K562 (cell line): Measurements from ENCODE around the gene TEX50. TPM values are rescaled to one million over a fixed set of nuclear protein-coding genes. Genes with fewer than 3 reads are reported as not detected.
"Not testable (repeated sequence)": the region's sequence is repeated elsewhere in the genome, so short reads cannot be mapped to it uniquely, and the experiment has no call there.

ENCODE experiments used
- ATAC-seq: fragments of 200-7000 bp; cut with Tn5 transposase; 3 replicates; pipeline ENCODE4 v1.9.1; 2020; ENCODE audit warnings: moderate library complexity
- BruUV-seq: library from RNA; stranded (reverse); fragments of 400-500 nt; replicated peaks from 2 replicates; lab custom pipeline; 2021; lab: Mats Ljungman, UMichigan
- CTCF ChIA-PET: fragments of 300-600 bp; formaldehyde crosslinking; extraction: SDS; loops from one replicate; lab custom pipeline; 2021; ENCODE audit warnings: low intra/inter-chr PET ratio; lab: Yijun Ruan, JAX
- POLR2A ChIA-PET: fragments of 300-600, 350-650 bp; sonication (Branson Sonifier 250); formaldehyde crosslinking; extraction: SDS; loops from one replicate; lab custom pipeline; 2021; ENCODE audit warnings: antibody characterized with exemption, inconsistent platforms; lab: Yijun Ruan, JAX
- DNase-seq, 4 experiments: peaks; one replicate each; pipeline versions ENCODE4 v3.0.0 to v3.0.0-alpha.2; 2011 to 2018; ENCODE audit warnings: low spot score in 3 of 4, mixed read lengths in 3 of 4; ENCODE audit errors: extremely low read depth in 1 of 4
- FAIRE-seq: peaks from 2 replicates; lab custom pipeline; 2011; peaks lifted over from hg19 to GRCh38; lab: Jason Lieb, UNC
- H2AFZ ChIP-seq: 2 replicates; pipeline ENCODE4 v1.6.0; 2011; ENCODE audit warnings: low read depth, low read length, control low read depth, inconsistent platforms
- H3K27ac ChIP-seq: fragments of 200-600 bp; 3 replicates; pipeline ENCODE4 v1.8.0; 2011; ENCODE audit warnings: low read depth, mild to moderate bottlenecking, control low read depth, inconsistent platforms, low read length, moderate library complexity, mixed read lengths; ENCODE audit errors: extremely low read depth
- H3K27me3 ChIP-seq, 2 experiments: fragments of 300-600 bp in 1 of 2; 2 replicates in 1 of 2; 3 replicates in 1 of 2; pipeline versions ENCODE4 v1.6.0 to v1.8.0; 2011; ENCODE audit warnings: inconsistent platforms in 2 of 2, low read length in 2 of 2, mild to moderate bottlenecking in 1 of 2, mixed read lengths in 1 of 2, moderate library complexity in 1 of 2; ENCODE audit not compliant: control insufficient read depth in 2 of 2, insufficient read depth in 2 of 2
- H3K36me3 ChIP-seq: fragments of 300-600 bp; 3 replicates; pipeline ENCODE4 v1.8.0; 2011; ENCODE audit warnings: mild to moderate bottlenecking, low read length, inconsistent platforms; ENCODE audit not compliant: control insufficient read depth, insufficient read depth
- H3K4me1 ChIP-seq, 2 experiments: fragments of 200-600 bp in 1 of 2; replicated peaks in 1 of 2; 2 replicates in 1 of 2; 3 replicates in 1 of 2; pipeline versions ENCODE4 v1.5.1 to v1.8.0; 2011; ENCODE audit warnings: inconsistent platforms in 2 of 2, low read length in 2 of 2, mild to moderate bottlenecking in 1 of 2, mixed read lengths in 1 of 2, moderate library complexity in 1 of 2; ENCODE audit not compliant: control insufficient read depth in 2 of 2, insufficient read depth in 2 of 2
- H3K4me2 ChIP-seq: 2 replicates; pipeline ENCODE4 v1.6.1; 2011; ENCODE audit warnings: low read length, control low read depth, inconsistent platforms, mixed read lengths; ENCODE audit not compliant: insufficient read depth
- H3K4me3 ChIP-seq: fragments of 200-600 bp; sonication (generic), shearing (Covaris generic); 2 replicates; pipeline ENCODE4 v1.5.1; 2016; ENCODE audit warnings: control low read depth, inconsistent platforms
- H3K79me2 ChIP-seq: fragments of 200-600 bp; 3 replicates; pipeline ENCODE4 v1.8.0; 2011; ENCODE audit warnings: low read length, inconsistent platforms; ENCODE audit not compliant: control insufficient read depth, insufficient read depth
- H3K9ac ChIP-seq, 2 experiments: 2 replicates each; pipeline versions ENCODE4 v1.6.0 to v1.6.1; 2011; ENCODE audit warnings: low read depth in 2 of 2, low read length in 2 of 2, control low read depth in 1 of 2, inconsistent platforms in 1 of 2, mild to moderate bottlenecking in 1 of 2, mixed read lengths in 1 of 2; ENCODE audit not compliant: insufficient read depth in 1 of 2
- H3K9me1 ChIP-seq: one replicate; pipeline ENCODE4 v1.6.0; 2011; ENCODE audit warnings: inconsistent platforms, mild to moderate bottlenecking, low read length, moderate library complexity; ENCODE audit not compliant: control insufficient read depth, insufficient read depth
- H3K9me3 ChIP-seq: replicated peaks from 2 replicates; pipeline ENCODE4 v1.5.1; 2011; ENCODE audit warnings: low read depth, low read length, inconsistent platforms; ENCODE audit not compliant: control insufficient read depth, insufficient read depth
- H4K20me1 ChIP-seq: replicated peaks from 2 replicates; pipeline ENCODE4 v1.6.1; 2011; ENCODE audit warnings: low read length, inconsistent platforms, mixed read lengths; ENCODE audit not compliant: control insufficient read depth, insufficient read depth
- ARID1B ChIP-seq: fragments of 450-650 bp; IDR thresholded peaks from 2 replicates; pipeline ENCODE4 v1.6.1; 2016; ENCODE audit warnings: antibody characterized with exemption, mild to moderate bottlenecking, inconsistent platforms
- CBFA2T2 ChIP-seq: fragments of 450-650 bp; conservative IDR thresholded peaks from 2 replicates; pipeline ENCODE4 v1.6.1; 2017; ENCODE audit warnings: mild to moderate bottlenecking
- CBFA2T3 ChIP-seq: fragments of 450-650 bp; IDR thresholded peaks from 2 replicates; pipeline ENCODE4 v1.6.1; 2017
- DPF2 ChIP-seq: fragments of 450-650 bp; IDR thresholded peaks from 2 replicates; pipeline ENCODE4 v1.6.1; 2016
- EP300 ChIP-seq: IDR thresholded peaks from 2 replicates; pipeline ENCODE4 v1.6.1; 2012; ENCODE audit warnings: low read length, improper control_type of control experiment
- FOXM1 ChIP-seq, 2 experiments: fragments of 450-650 bp in 1 of 2; sonication (generic) in 1 of 2; formaldehyde crosslinking in 1 of 2; IDR thresholded peaks; 2 replicates each; pipeline versions ENCODE4 v1.6.1 to v1.9.0; 2017 to 2022; ENCODE audit warnings: low read depth in 2 of 2, mild to moderate bottlenecking in 2 of 2, missing genetic modification reagents in 1 of 2, moderate library complexity in 1 of 2
- HDAC1 ChIP-seq, 2 experiments: fragments of 450-650 bp; IDR thresholded peaks; 2 replicates each; pipeline ENCODE4 v1.6.1; 2016 to 2017; ENCODE audit warnings: inconsistent platforms in 1 of 2, mild to moderate bottlenecking in 1 of 2, moderate library complexity in 1 of 2
- KDM1A ChIP-seq, 2 experiments: fragments of 450-650 bp; IDR thresholded peaks; 2 replicates each; pipeline ENCODE4 v1.6.1; 2016; ENCODE audit warnings: mild to moderate bottlenecking in 2 of 2
- NCOR1 ChIP-seq: fragments of 450-650 bp; IDR thresholded peaks from 2 replicates; pipeline ENCODE4 v1.6.1; 2016; ENCODE audit warnings: mild to moderate bottlenecking, moderate library complexity
- NR2C1 ChIP-seq, 2 experiments: fragments of 450-650 bp; IDR thresholded peaks; 2 replicates each; pipeline ENCODE4 v1.6.1; 2017; ENCODE audit warnings: mild to moderate bottlenecking in 2 of 2, antibody characterized with exemption in 1 of 2, inconsistent platforms in 1 of 2, missing compliant biosample characterization in 1 of 2, missing genetic modification characterization in 1 of 2
- RCOR1 ChIP-seq, 2 experiments: IDR thresholded peaks; 2 replicates each; pipeline ENCODE4 v1.6.1; 2012; ENCODE audit warnings: low read depth in 2 of 2, low read length in 2 of 2, borderline replicate concordance in 1 of 2, improper control_type of control experiment in 1 of 2
- SMARCA4 ChIP-seq: fragments of 450-650 bp; IDR thresholded peaks from 2 replicates; pipeline ENCODE4 v1.6.1; 2016
- SOX6 ChIP-seq: fragments of 450-650 bp; IDR thresholded peaks from 2 replicates; pipeline ENCODE4 v1.6.1; 2014; ENCODE audit warnings: mild to moderate bottlenecking
- TAL1 ChIP-seq: fragments of 450-650 bp; IDR thresholded peaks from 2 replicates; pipeline ENCODE4 v1.6.1; 2016; ENCODE audit warnings: mild to moderate bottlenecking
- TCF3 ChIP-seq: sonication (generic); formaldehyde crosslinking; IDR thresholded peaks from 2 replicates; pipeline ENCODE4 v1.4.0; 2020; ENCODE audit warnings: mild to moderate bottlenecking, missing genetic modification reagents
- TEAD4 ChIP-seq, 2 experiments: sonication (generic) in 1 of 2; formaldehyde crosslinking in 1 of 2; IDR thresholded peaks; 2 replicates each; pipeline versions ENCODE4 v1.6.1 to v1.8.0; 2012 to 2022; ENCODE audit warnings: borderline replicate concordance in 1 of 2, inconsistent platforms in 1 of 2, low read length in 1 of 2, mild to moderate bottlenecking in 1 of 2, missing genetic modification reagents in 1 of 2
- WGBS: fragments of 100-300 bp; shearing (Covaris generic); methylation state at CpG from one replicate; pipeline ENCODE4 v1.1.6; 2016; ENCODE audit warnings: low coverage, mixed read lengths; ENCODE audit not compliant: insufficient coverage; ENCODE audit errors: missing lambda C conversion rate; 5-methylcytosine and 5-hydroxymethylcytosine counted together
- in situ Hi-C: fragments of 300-500 bp; cut with MboI; formaldehyde crosslinking; loops from 4 replicates; pipeline ENCODE4 v1.15.0; 2018; ENCODE audit warnings: inconsistent platforms, mixed read lengths
- intact Hi-C: fragments of 100-400 bp; cut with micrococcal nuclease; formaldehyde crosslinking; loops from 2 replicates; pipeline ENCODE4 v1.14.2; 2022
- polyA plus RNA-seq, 8 experiments: library from polyadenylated mRNA; depleted of rRNA in 4 of 8; stranded (reverse) in 5 of 8; unstranded in 3 of 8; fragments of >200 nt; fragmentation: Nextera tagmentation in 2 of 8; fragmentation: Illumina TruSeq in 1 of 8; extraction: Ambion mirVana in 2 of 8; extraction: Trizol in 1 of 8; gene quantifications; 2 replicates each; pipeline versions ENCODE4 v1.2.1 to v1.2.3, GENCODE V29; 2011 to 2014; ENCODE audit warnings: inconsistent platforms in 1 of 8, missing spikeins in 1 of 8
- total RNA-seq, 7 experiments: library from RNA; depleted of rRNA in 6 of 7; stranded (reverse); fragments of >200 nt in 6 of 7; fragmentation: Illumina TruSeq in 2 of 7; extraction: Trizol in 2 of 7; gene quantifications; 2 replicates each; pipeline versions ENCODE4 v1.2.1 to v1.2.3, GENCODE V29; 2011 to 2021; ENCODE audit warnings: low replicate concordance in 1 of 7
- TF ChIP-seq, protein P1 (sequence below): fragments of 200-800 bp; sonication (Bioruptor generic); IDR thresholded peaks from 2 replicates; pipeline ENCODE4 v1.6.1; 2017; ENCODE audit warnings: missing genetic modification characterization, missing compliant biosample characterization
- TF ChIP-seq, protein P2 (sequence below): fragments of 450-650 bp; IDR thresholded peaks from 2 replicates; pipeline ENCODE4 v1.6.1; 2018; ENCODE audit not compliant: partially characterized antibody

Gene TEX50
- total and polyA plus RNA-seq, 9 of the 15 experiments (the other 6 are each of a cell fraction or from before 2014, with no cell fraction given): not detected

- ATAC-seq; H3K27ac ChIP-seq; CTCF ChIA-PET; H3K9me3 ChIP-seq; H3K36me3 ChIP-seq; H2AFZ ChIP-seq; BruUV-seq; FAIRE-seq; H3K9ac ChIP-seq; H3K79me2 ChIP-seq; H3K9me1 ChIP-seq; H4K20me1 ChIP-seq; H3K4me3 ChIP-seq; H3K4me2 ChIP-seq; in situ Hi-C loops; H3K27me3 ChIP-seq; intact Hi-C loops; TF ChIP-seq TEAD4 (CRISPR knock-in tag; IDR thresholded peaks at IDR 0.05; ENCODE audit: borderline replicate concordance); NR2C1 (tag; IDR thresholded peaks at IDR 0.05); FOXM1 (CRISPR knock-in tag; IDR thresholded peaks at IDR 0.05; ENCODE audit: low read depth): not testable (repeated sequence)
- 13% methylated on average over 2 of the region's 2 CpGs for WGBS
- TF ChIP-seq HDAC1 (IDR thresholded peaks at IDR 0.05) (peak in 1 of 2 experiments; percentile 19; a peak in 1 of 4 replicates), TEAD4 (IDR thresholded peaks at IDR 0.05; ENCODE audit: low read length) (0 out of 2 replicates have a peak, but pooled peaks have one; percentile 15), CBFA2T3 (peak; percentile 83), EP300 (peak; percentile 26; the same call in 1 of the 2 replicates), CBFA2T2 (peak; percentile 66), NCOR1 (peak; percentile 65), TCF3 (CRISPR knock-in tag) (peak; percentile 43), ARID1B (peak; percentile 83), NR2C1 (IDR thresholded peaks at IDR 0.05) (0 out of 2 replicates have a peak, but pooled peaks have one; percentile 29), DPF2 (peak; percentile 77), TAL1 (peak; percentile 67), SMARCA4 (peak; percentile 49; the same call in 1 of the 2 replicates), RCOR1 (IDR thresholded peaks at IDR 0.05; ENCODE audit: borderline replicate concordance in 1 of 2, low read depth in 2 of 2, low read length in 2 of 2) (0 out of 4 replicates have a peak, but pooled peaks of 1 of the 2 experiments have one; percentile 17), FOXM1 (IDR thresholded peaks at IDR 0.05; ENCODE audit: low read depth) (peak; percentile 32), KDM1A (IDR thresholded peaks at IDR 0.05) (peak; percentile 61 to 70), SOX6 (0 out of 2 replicates have a peak, but pooled peaks have one; percentile 20)
- TF ChIP-seq, protein P1, sequence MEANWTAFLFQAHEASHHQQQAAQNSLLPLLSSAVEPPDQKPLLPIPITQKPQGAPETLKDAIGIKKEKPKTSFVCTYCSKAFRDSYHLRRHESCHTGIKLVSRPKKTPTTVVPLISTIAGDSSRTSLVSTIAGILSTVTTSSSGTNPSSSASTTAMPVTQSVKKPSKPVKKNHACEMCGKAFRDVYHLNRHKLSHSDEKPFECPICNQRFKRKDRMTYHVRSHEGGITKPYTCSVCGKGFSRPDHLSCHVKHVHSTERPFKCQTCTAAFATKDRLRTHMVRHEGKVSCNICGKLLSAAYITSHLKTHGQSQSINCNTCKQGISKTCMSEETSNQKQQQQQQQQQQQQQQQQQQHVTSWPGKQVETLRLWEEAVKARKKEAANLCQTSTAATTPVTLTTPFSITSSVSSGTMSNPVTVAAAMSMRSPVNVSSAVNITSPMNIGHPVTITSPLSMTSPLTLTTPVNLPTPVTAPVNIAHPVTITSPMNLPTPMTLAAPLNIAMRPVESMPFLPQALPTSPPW (CRISPR knock-in tag): peak; percentile 65
- TF ChIP-seq, protein P2, sequence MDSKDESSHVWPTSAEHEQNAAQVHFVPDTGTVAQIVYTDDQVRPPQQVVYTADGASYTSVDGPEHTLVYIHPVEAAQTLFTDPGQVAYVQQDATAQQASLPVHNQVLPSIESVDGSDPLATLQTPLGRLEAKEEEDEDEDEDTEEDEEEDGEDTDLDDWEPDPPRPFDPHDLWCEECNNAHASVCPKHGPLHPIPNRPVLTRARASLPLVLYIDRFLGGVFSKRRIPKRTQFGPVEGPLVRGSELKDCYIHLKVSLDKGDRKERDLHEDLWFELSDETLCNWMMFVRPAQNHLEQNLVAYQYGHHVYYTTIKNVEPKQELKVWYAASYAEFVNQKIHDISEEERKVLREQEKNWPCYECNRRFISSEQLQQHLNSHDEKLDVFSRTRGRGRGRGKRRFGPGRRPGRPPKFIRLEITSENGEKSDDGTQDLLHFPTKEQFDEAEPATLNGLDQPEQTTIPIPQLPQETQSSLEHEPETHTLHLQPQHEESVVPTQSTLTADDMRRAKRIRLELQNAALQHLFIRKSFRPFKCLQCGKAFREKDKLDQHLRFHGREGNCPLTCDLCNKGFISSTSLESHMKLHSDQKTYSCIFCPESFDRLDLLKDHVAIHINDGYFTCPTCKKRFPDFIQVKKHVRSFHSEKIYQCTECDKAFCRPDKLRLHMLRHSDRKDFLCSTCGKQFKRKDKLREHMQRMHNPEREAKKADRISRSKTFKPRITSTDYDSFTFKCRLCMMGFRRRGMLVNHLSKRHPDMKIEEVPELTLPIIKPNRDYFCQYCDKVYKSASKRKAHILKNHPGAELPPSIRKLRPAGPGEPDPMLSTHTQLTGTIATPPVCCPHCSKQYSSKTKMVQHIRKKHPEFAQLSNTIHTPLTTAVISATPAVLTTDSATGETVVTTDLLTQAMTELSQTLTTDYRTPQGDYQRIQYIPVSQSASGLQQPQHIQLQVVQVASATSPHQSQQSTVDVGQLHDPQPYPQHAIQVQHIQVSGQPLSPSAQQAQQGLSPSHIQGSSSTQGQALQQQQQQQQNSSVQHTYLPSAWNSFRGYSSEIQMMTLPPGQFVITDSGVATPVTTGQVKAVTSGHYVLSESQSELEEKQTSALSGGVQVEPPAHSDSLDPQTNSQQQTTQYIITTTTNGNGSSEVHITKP: peak; percentile 63
- DNase-seq: peak in 1 of 4 experiments; percentile 29
- POLR2A ChIA-PET: interaction anchor here (0.6 to 1.5 kb wide), 2 partner anchors 86 to 150 kb away, joined by 3 to 4 read pairs; partner anchors contain the start of gene DARS2
- peaks cover 14 to 19% of the 10 kb centered on the region in 2 experiments for H3K4me1 ChIP-seq
Observed at GRCh38 chr1:173674496-173674895, 39.4 kb downstream of the TEX50 start.
